ENCODE data around the gene DICER1. TPM values are rescaled to one million over a fixed set of nuclear protein-coding genes. Genes with fewer than 3 reads are reported as not detected.

Gene DICER1
- total RNA-seq, 1 donor from 2014 or later = 43.6 TPM

- Histone ChIP-seq H3K36me3 (ENCODE audit: control insufficient read depth, insufficient read depth, low read length) (no peaks in the 10 kb centered on the region), H3K27me3 (ENCODE audit: control insufficient read depth, insufficient read depth, low read length) (peaks cover 13% of the 10 kb centered on the region), H3K4me3 (ENCODE audit: low read depth, low read length) (no peak overlapping the region)
- no peak for DNase-seq (ENCODE audit: low read depth)
- TF ChIP-seq, protein P1, sequence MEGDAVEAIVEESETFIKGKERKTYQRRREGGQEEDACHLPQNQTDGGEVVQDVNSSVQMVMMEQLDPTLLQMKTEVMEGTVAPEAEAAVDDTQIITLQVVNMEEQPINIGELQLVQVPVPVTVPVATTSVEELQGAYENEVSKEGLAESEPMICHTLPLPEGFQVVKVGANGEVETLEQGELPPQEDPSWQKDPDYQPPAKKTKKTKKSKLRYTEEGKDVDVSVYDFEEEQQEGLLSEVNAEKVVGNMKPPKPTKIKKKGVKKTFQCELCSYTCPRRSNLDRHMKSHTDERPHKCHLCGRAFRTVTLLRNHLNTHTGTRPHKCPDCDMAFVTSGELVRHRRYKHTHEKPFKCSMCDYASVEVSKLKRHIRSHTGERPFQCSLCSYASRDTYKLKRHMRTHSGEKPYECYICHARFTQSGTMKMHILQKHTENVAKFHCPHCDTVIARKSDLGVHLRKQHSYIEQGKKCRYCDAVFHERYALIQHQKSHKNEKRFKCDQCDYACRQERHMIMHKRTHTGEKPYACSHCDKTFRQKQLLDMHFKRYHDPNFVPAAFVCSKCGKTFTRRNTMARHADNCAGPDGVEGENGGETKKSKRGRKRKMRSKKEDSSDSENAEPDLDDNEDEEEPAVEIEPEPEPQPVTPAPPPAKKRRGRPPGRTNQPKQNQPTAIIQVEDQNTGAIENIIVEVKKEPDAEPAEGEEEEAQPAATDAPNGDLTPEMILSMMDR (IDR thresholded peaks at IDR 0.05; ENCODE audit: insufficient read depth, low read length, poor library complexity, severe bottlenecking) = no peak
These were observed 108.5 kb downstream of the DICER1 start for GRCh38 chr14:95048771-95049312.

- peaks cover 13% of the 10 kb centered on the region for H3K27me3 ChIP-seq (ENCODE audit: control insufficient read depth, insufficient read depth, low read length)
- DNase-seq (ENCODE audit: low read depth) = no peak
- no peak overlapping the region for H3K4me3 ChIP-seq (ENCODE audit: low read depth, low read length)
- TF ChIP-seq, protein P1 (IDR thresholded peaks at IDR 0.05; ENCODE audit: insufficient read depth, low read length, poor library complexity, severe bottlenecking) = no peak
- H3K36me3 ChIP-seq (ENCODE audit: control insufficient read depth, insufficient read depth, low read length) = no peaks in the 10 kb centered on the region
These were observed 109.6 kb downstream of the DICER1 start for GRCh38 chr14:95047754-95048153.

GRCh38 chr14:95046711-95047681 lies 110.3 kb downstream of the DICER1 start:
- no peak for DNase-seq (ENCODE audit: low read depth)
- TF ChIP-seq, protein P1 (IDR thresholded peaks at IDR 0.05; ENCODE audit: insufficient read depth, low read length, poor library complexity, severe bottlenecking) = no peak
- H3K36me3 ChIP-seq (ENCODE audit: control insufficient read depth, insufficient read depth, low read length) = no peaks in the 10 kb centered on the region
- H3K27me3 ChIP-seq (ENCODE audit: control insufficient read depth, insufficient read depth, low read length) = peaks cover 13% of the 10 kb centered on the region
- H3K4me3 ChIP-seq (ENCODE audit: low read depth, low read length) = no peak overlapping the region

GRCh38 chr14:95045836-95046430 lies 111.4 kb downstream of the DICER1 start:
- TF ChIP-seq, protein P1 (IDR thresholded peaks at IDR 0.05; ENCODE audit: insufficient read depth, low read length, poor library complexity, severe bottlenecking) = no peak
- no peak overlapping the region for H3K4me3 ChIP-seq (ENCODE audit: low read depth, low read length)
- no peaks in the 10 kb centered on the region for H3K36me3 ChIP-seq (ENCODE audit: control insufficient read depth, insufficient read depth, low read length)
- no peak for DNase-seq (ENCODE audit: low read depth)
- peaks cover 13% of the 10 kb centered on the region for H3K27me3 ChIP-seq (ENCODE audit: control insufficient read depth, insufficient read depth, low read length)

DNA sequence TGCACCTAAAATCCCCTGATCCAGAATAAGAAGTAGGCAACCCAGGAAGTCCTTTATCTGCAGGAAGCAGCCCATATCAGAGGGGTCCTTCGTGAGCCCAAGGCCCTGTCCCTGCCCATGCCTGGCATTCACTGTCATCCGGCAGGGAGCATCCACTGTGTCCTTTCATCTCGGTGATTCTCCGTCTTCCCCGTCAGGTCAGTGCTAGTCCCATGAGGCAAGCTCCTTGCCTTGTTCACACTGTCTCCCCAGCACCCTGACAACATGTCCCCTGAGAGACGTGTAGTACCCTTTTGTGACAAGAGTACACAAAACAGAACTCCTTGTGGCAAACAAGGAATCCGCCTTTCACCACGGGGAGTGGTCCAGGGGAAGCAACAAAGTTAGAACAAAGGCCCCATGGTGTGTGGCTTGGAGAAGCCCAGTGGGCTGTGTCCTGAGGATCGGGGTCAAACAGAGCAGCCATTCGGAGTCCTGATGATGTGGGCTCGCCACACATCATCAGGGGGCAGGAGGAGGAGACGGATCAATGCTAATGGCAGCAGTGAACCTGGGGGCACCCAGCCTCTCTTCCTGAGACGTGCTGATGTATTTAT lies 112.1 kb downstream of the DICER1 start:
- no peak for DNase-seq (ENCODE audit: low read depth)
- TF ChIP-seq, protein P1 (IDR thresholded peaks at IDR 0.05; ENCODE audit: insufficient read depth, low read length, poor library complexity, severe bottlenecking) = no peak
- no peaks in the 10 kb centered on the region for H3K36me3 ChIP-seq (ENCODE audit: control insufficient read depth, insufficient read depth, low read length)
- H3K4me3 ChIP-seq (ENCODE audit: low read depth, low read length) = no peak overlapping the region
- peaks cover 13% of the 10 kb centered on the region for H3K27me3 ChIP-seq (ENCODE audit: control insufficient read depth, insufficient read depth, low read length)
